Stomach (tissue), 4 donors: Measurements from ENCODE around the gene TPO.

ENCODE experiments used
- CTCF ChIP-seq, 7 experiments: fragments of 450-650 bp in 4 of 7; fragments of 200-600 bp in 3 of 7; sonication (generic) in 3 of 7; IDR thresholded peaks; one replicate each; pipeline ENCODE4 v1.5.1; 2016 to 2019; ENCODE audit warnings: antibody characterized with exemption in 7 of 7, control low read depth in 2 of 7, mild to moderate bottlenecking in 1 of 7
- EP300 ChIP-seq: sonication (generic); formaldehyde crosslinking; IDR thresholded peaks from one replicate; pipeline ENCODE4 v1.6.1; 2017; ENCODE audit warnings: antibody characterized with exemption
- POLR2A ChIP-seq, 4 donors: fragments of 450-650 bp; IDR thresholded peaks; one replicate each; pipeline ENCODE4 v1.6.1; 2016; ENCODE audit warnings: antibody characterized with exemption in 4 of 4, control low read depth in 2 of 4, mild to moderate bottlenecking in 1 of 4, moderate library complexity in 1 of 4

- TF ChIP-seq EP300 = no peak
- TF ChIP-seq CTCF (IDR thresholded peaks at IDR 0.05) = no peak
- no peak for TF ChIP-seq POLR2A (IDR thresholded peaks at IDR 0.05)
Observed at GRCh38 chr2:1493431-1494126, 80.3 kb downstream of the TPO start.
